Left cardiac atrium (tissue), 4 donors: ENCODE data around the gene ZBTB16. TPM values are rescaled to one million over a fixed set of nuclear protein-coding genes. Genes with fewer than 3 reads are reported as not detected.
A peak's percentile ranks its signal among the peaks of the same experiment; 100 is the strongest.

Experiments
- ATAC-seq, 2 donors: fragments of 200-7000 bp; cut with Tn5 transposase; one replicate each; pipeline ENCODE4 v1.9.1; 2020; ENCODE audit warnings: mild to moderate bottlenecking in 2 of 2, moderate library complexity in 2 of 2
- DNase-seq: peaks from one replicate; pipeline ENCODE4 v3.0.0-alpha.2; 2020
- intact Hi-C, 2 donors: fragments of 100-400 bp; cut with DNase I; formaldehyde crosslinking; loops; one replicate each; pipeline versions ENCODE4 v1.14.1 to v1.15.1; 2022 to 2023
- total RNA-seq, 2 donors: library from RNA; stranded (reverse); fragmentation: NEBNext Ultra II Directional; extraction: Animal tissue kit (Norgen Biotek cat#: 25700); gene quantifications; one replicate each; pipeline ENCODE4 v1.2.1, GENCODE V29; 2021
- donor health status: DM: no; HTN: yes; CAD: no.
- donor health status: DM: no; HTN: yes; CAD: no; lungs with severe emphysema.
- donor health status: DM: yes; HTN: yes; CAD: no.
- donor health status: Dilated cardiomyopathy.

The ZBTB16 gene
- total RNA-seq, 2 donors from 2014 or later: 65.2 to 79.5 TPM

- intact Hi-C loops: loop anchor here in 1 of 2 donors (5.0 to 10.0 kb wide), 2 partner anchors 54 to 117 kb away; no protein-coding TSS in a partner anchor
- peak; percentile 23 to 40 for ATAC-seq
- peak; percentile 49 for DNase-seq
Measured at GRCh38 chr11:114060392-114061047, 1.0 kb downstream of the ZBTB16 start.

- DNase-seq: peak; percentile 45
- intact Hi-C loops: loop anchor here in 1 of 2 donors (5.0 to 10.0 kb wide), 2 partner anchors 54 to 116 kb away; no protein-coding TSS in a partner anchor
- ATAC-seq: peak in 1 of 2 donors; percentile 7
Measured at GRCh38 chr11:114061048-114061680, 1.7 kb downstream of the ZBTB16 start.

- ATAC-seq: no peak
Measured at GRCh38 chr11:114061681-114062049, 2.2 kb downstream of the ZBTB16 start.

GRCh38 chr11:114062272-114062671 is 2.8 kb downstream of the ZBTB16 start:
- ATAC-seq (no peak), DNase-seq (no peak)
- intact Hi-C loops: loop anchor here in 1 of 2 donors (5.0 to 10.0 kb wide), 2 partner anchors 53 to 115 kb away; no protein-coding TSS in a partner anchor

More at GRCh38 chr11:114061681-114062049, 2.2 kb downstream of the ZBTB16 start:
- intact Hi-C loops: loop anchor here in 1 of 2 donors (5.0 to 10.0 kb wide), 2 partner anchors 53 to 116 kb away; no protein-coding TSS in a partner anchor
- peak; percentile 52 for DNase-seq

- intact Hi-C loops: loop anchor here in 1 of 2 donors (5.0 to 10.0 kb wide), 2 partner anchors 52 to 114 kb away; no protein-coding TSS in a partner anchor
- no peak for ATAC-seq
- DNase-seq: no peak
Measured at GRCh38 chr11:114063149-114063828, 3.8 kb downstream of the ZBTB16 start.

- no peak for ATAC-seq
- intact Hi-C loops: loop anchor here in 1 of 2 donors (5.0 to 10.0 kb wide), 2 partner anchors 51 to 113 kb away; no protein-coding TSS in a partner anchor
- DNase-seq: no peak
Measured at GRCh38 chr11:114063829-114064201, 4.3 kb downstream of the ZBTB16 start.

GRCh38 chr11:114064216-114064615 is 4.7 kb downstream of the ZBTB16 start:
- ATAC-seq (no peak), DNase-seq (no peak)
- intact Hi-C loops: loop anchor here in 1 of 2 donors (5.0 to 10.0 kb wide), 2 partner anchors 51 to 113 kb away; no protein-coding TSS in a partner anchor

- intact Hi-C loops: loop anchor here in 1 of 2 donors (10.0 kb wide), 1 partner anchor 50 kb away; no protein-coding TSS in a partner anchor
- DNase-seq (no peak), ATAC-seq (no peak)
Measured at GRCh38 chr11:114065094-114065493, 5.6 kb downstream of the ZBTB16 start.

- ATAC-seq: no peak
- DNase-seq: no peak
- intact Hi-C loops: loop anchor here in 1 of 2 donors (10.0 kb wide), 1 partner anchor 49 kb away; no protein-coding TSS in a partner anchor
Measured at GRCh38 chr11:114066046-114066648, 6.6 kb downstream of the ZBTB16 start.

- DNase-seq (no peak), ATAC-seq (no peak)
- intact Hi-C loops: loop anchor here in 1 of 2 donors (10.0 kb wide), 1 partner anchor 46 kb away; no protein-coding TSS in a partner anchor
Measured at GRCh38 chr11:114068327-114068726, 8.8 kb downstream of the ZBTB16 start.

- ATAC-seq (no peak), DNase-seq (no peak)
- intact Hi-C loops: loop anchor here in 1 of 2 donors (5.0 kb wide), 1 partner anchor 92 kb away; no protein-coding TSS in a partner anchor
Measured at GRCh38 chr11:114070464-114071139, 11.1 kb downstream of the ZBTB16 start.

- no peak for DNase-seq
- intact Hi-C loops: loop anchor here in 1 of 2 donors (5.0 kb wide), 1 partner anchor 89 kb away; no protein-coding TSS in a partner anchor
- ATAC-seq: no peak
Measured at GRCh38 chr11:114073007-114073827, 13.7 kb downstream of the ZBTB16 start.

GRCh38 chr11:114073828-114074381 is 14.4 kb downstream of the ZBTB16 start:
- DNase-seq (no peak), ATAC-seq (no peak)
- intact Hi-C loops: loop anchor here in 1 of 2 donors (5.0 kb wide), 1 partner anchor 88 kb away; no protein-coding TSS in a partner anchor

GRCh38 chr11:114074546-114075343 is 15.2 kb downstream of the ZBTB16 start:
- DNase-seq (no peak), ATAC-seq (no peak)
- intact Hi-C loops: loop anchor here in 1 of 2 donors (5.0 kb wide), 1 partner anchor 88 kb away; no protein-coding TSS in a partner anchor

GRCh38 chr11:114075344-114075610 is 15.8 kb downstream of the ZBTB16 start:
- no peak for DNase-seq
- ATAC-seq: no peak
- intact Hi-C loops: no loop called here

- intact Hi-C loops: no loop called here
- ATAC-seq: peak in 1 of 2 donors; percentile 15
- DNase-seq: peak; percentile 45
Measured at GRCh38 chr11:114075891-114076441, 16.5 kb downstream of the ZBTB16 start.
